HEK293 (cell line): ENCODE results near the gene ARHGAP15.

ENCODE experiments used
- CTCF ChIA-PET: fragments of 350-600 bp; formaldehyde crosslinking; extraction: SDS; loops from one replicate; lab custom pipeline; 2021; ENCODE audit warnings: antibody characterized with exemption; lab: Yijun Ruan, JAX
- POLR2A ChIA-PET: fragments of 300-600 bp; formaldehyde crosslinking; extraction: SDS; loops from one replicate; lab custom pipeline; 2020; ENCODE audit warnings: antibody characterized with exemption, inconsistent platforms; lab: Yijun Ruan, JAX
- H3K27ac ChIP-seq: fragments of 200-500 bp; sonication (Bioruptor generic); 2 replicates; pipeline ENCODE4 v1.5.1; 2014; ENCODE audit warnings: low read depth, low read length, control low read depth, inconsistent platforms; ENCODE audit errors: extremely low read depth
- H3K36me3 ChIP-seq, 2 experiments: fragments of 200-500 bp in 1 of 2; sonication (Bioruptor generic) in 1 of 2; 1 replicate in 1 of 2; 2 replicates in 1 of 2; pipeline ENCODE4 v1.5.1; 2014 to 2017; ENCODE audit warnings: inconsistent platforms in 2 of 2, low read length in 2 of 2; ENCODE audit not compliant: control insufficient read depth in 2 of 2, insufficient read depth in 1 of 2
- H3K4me1 ChIP-seq: fragments of 200-500 bp; sonication (Bioruptor generic); 2 replicates; pipeline ENCODE4 v1.5.1; 2014; ENCODE audit warnings: mild to moderate bottlenecking, low read length, inconsistent platforms; ENCODE audit not compliant: control insufficient read depth, insufficient read depth
- H3K4me3 ChIP-seq: 2 replicates; pipeline ENCODE4 v1.5.1; 2011; ENCODE audit warnings: low read depth, mild to moderate bottlenecking, control low read depth, low read length, moderate library complexity
- H3K9me3 ChIP-seq: fragments of 200-500 bp; sonication (Bioruptor generic); 2 replicates; pipeline ENCODE4 v1.5.1; 2014; ENCODE audit warnings: low read depth, low read length, inconsistent platforms; ENCODE audit not compliant: control insufficient read depth, insufficient read depth
- GFI1B ChIP-seq: fragments of 450-650 bp; formaldehyde crosslinking; IDR thresholded peaks from 2 replicates; pipeline ENCODE4 v1.5.1; 2016; ENCODE audit warnings: missing biosample characterization, missing genetic modification characterization
- GLIS2 ChIP-seq: fragments of 450-650 bp; formaldehyde crosslinking; IDR thresholded peaks from 2 replicates; pipeline ENCODE4 v1.5.1; 2016; ENCODE audit warnings: missing biosample characterization, missing genetic modification characterization
- HIC1 ChIP-seq: fragments of 450-650 bp; formaldehyde crosslinking; IDR thresholded peaks from 2 replicates; pipeline ENCODE4 v1.5.1; 2016; ENCODE audit warnings: missing biosample characterization, missing genetic modification characterization
- OVOL3 ChIP-seq: fragments of 450-650 bp; formaldehyde crosslinking; IDR thresholded peaks from 2 replicates; pipeline ENCODE4 v1.5.1; 2016; ENCODE audit warnings: missing biosample characterization, missing genetic modification characterization
- SP3 ChIP-seq: fragments of 450-650 bp; formaldehyde crosslinking; IDR thresholded peaks from 2 replicates; pipeline ENCODE4 v1.5.1; 2016; ENCODE audit warnings: missing biosample characterization, missing genetic modification characterization
- WT1 ChIP-seq: fragments of 450-650 bp; formaldehyde crosslinking; IDR thresholded peaks from 2 replicates; pipeline ENCODE4 v1.5.1; 2016; ENCODE audit warnings: missing biosample characterization, missing genetic modification characterization
- YY1 ChIP-seq: fragments of 450-650 bp; formaldehyde crosslinking; IDR thresholded peaks from 2 replicates; pipeline ENCODE4 v1.5.1; 2018; ENCODE audit warnings: missing biosample characterization, missing genetic modification characterization
- YY2 ChIP-seq: fragments of 450-650 bp; formaldehyde crosslinking; IDR thresholded peaks from 2 replicates; pipeline ENCODE4 v1.5.1; 2016; ENCODE audit warnings: missing biosample characterization, missing genetic modification characterization
- ZBTB49 ChIP-seq: fragments of 450-650 bp; formaldehyde crosslinking; IDR thresholded peaks from 2 replicates; pipeline ENCODE4 v1.5.1; 2016; ENCODE audit warnings: missing biosample characterization, missing genetic modification characterization, low read depth
- ZNF138 ChIP-seq: fragments of 450-650 bp; formaldehyde crosslinking; IDR thresholded peaks from 2 replicates; pipeline ENCODE4 v1.5.1; 2016; ENCODE audit warnings: missing biosample characterization, missing genetic modification characterization, borderline replicate concordance
- ZNF157 ChIP-seq: fragments of 450-650 bp; formaldehyde crosslinking; IDR thresholded peaks from 2 replicates; pipeline ENCODE4 v1.5.1; 2016; ENCODE audit warnings: missing biosample characterization, missing genetic modification characterization
- ZNF221 ChIP-seq: fragments of 450-650 bp; formaldehyde crosslinking; IDR thresholded peaks from 2 replicates; pipeline ENCODE4 v1.5.1; 2017; ENCODE audit warnings: missing biosample characterization, missing genetic modification characterization, borderline replicate concordance
- ZNF423 ChIP-seq: fragments of 450-650 bp; formaldehyde crosslinking; IDR thresholded peaks from 2 replicates; pipeline ENCODE4 v1.5.1; 2016; ENCODE audit warnings: missing biosample characterization, missing genetic modification characterization
- ZNF501 ChIP-seq: fragments of 450-650 bp; formaldehyde crosslinking; IDR thresholded peaks from 2 replicates; pipeline ENCODE4 v1.5.1; 2016; ENCODE audit warnings: missing biosample characterization, missing genetic modification characterization
- ZNF596 ChIP-seq: fragments of 450-650 bp; IDR thresholded peaks from 2 replicates; pipeline ENCODE4 v1.5.0; 2018; ENCODE audit warnings: missing biosample characterization, mild to moderate bottlenecking, missing genetic modification characterization, moderate library complexity
- ZNF610 ChIP-seq: fragments of 450-650 bp; formaldehyde crosslinking; IDR thresholded peaks from 2 replicates; pipeline ENCODE4 v1.5.1; 2016; ENCODE audit warnings: missing biosample characterization, missing genetic modification characterization, borderline replicate concordance
- ZNF830 ChIP-seq: fragments of 450-650 bp; IDR thresholded peaks from 2 replicates; pipeline ENCODE4 v1.5.0; 2018; ENCODE audit warnings: missing biosample characterization, missing genetic modification characterization, low read depth, mild to moderate bottlenecking, moderate library complexity
- ZSCAN23 ChIP-seq: fragments of 450-650 bp; formaldehyde crosslinking; IDR thresholded peaks from 2 replicates; pipeline ENCODE4 v1.5.1; 2016; ENCODE audit warnings: missing biosample characterization, missing genetic modification characterization
- ZSCAN5A ChIP-seq: fragments of 450-650 bp; formaldehyde crosslinking; IDR thresholded peaks from 2 replicates; pipeline ENCODE4 v1.5.1; 2016; ENCODE audit warnings: missing biosample characterization, missing genetic modification characterization
- TF ChIP-seq, protein P1 (sequence below): fragments of 450-650 bp; formaldehyde crosslinking; IDR thresholded peaks from 2 replicates; pipeline ENCODE4 v1.5.1; 2016; ENCODE audit warnings: missing biosample characterization, missing genetic modification characterization

ARHGAP15 gene

GRCh38 chr2:143144813-143145455 lies 15.7 kb downstream of the ARHGAP15 start:
- no peaks in the 10 kb centered on the region for H3K9me3 ChIP-seq
- no peaks in the 10 kb centered on the region for H3K36me3 ChIP-seq
- TF ChIP-seq ZNF157 (tag by site-specific recombination), result no peak
- no peak for TF ChIP-seq ZNF596 (tag by site-specific recombination)
- no peak for TF ChIP-seq ZSCAN5A (tag by site-specific recombination)
- no peak for TF ChIP-seq ZNF138 (tag by site-specific recombination)
- no peak for TF ChIP-seq GLIS2 (tag by site-specific recombination)
- TF ChIP-seq WT1 (tag by site-specific recombination), result no peak
- TF ChIP-seq ZNF830 (tag by site-specific recombination), result no peak
- no peak for TF ChIP-seq ZNF423 (tag by site-specific recombination)
- no peak for TF ChIP-seq ZNF610 (tag by site-specific recombination)
- TF ChIP-seq GFI1B (tag by site-specific recombination), result no peak
- TF ChIP-seq, protein P1, sequence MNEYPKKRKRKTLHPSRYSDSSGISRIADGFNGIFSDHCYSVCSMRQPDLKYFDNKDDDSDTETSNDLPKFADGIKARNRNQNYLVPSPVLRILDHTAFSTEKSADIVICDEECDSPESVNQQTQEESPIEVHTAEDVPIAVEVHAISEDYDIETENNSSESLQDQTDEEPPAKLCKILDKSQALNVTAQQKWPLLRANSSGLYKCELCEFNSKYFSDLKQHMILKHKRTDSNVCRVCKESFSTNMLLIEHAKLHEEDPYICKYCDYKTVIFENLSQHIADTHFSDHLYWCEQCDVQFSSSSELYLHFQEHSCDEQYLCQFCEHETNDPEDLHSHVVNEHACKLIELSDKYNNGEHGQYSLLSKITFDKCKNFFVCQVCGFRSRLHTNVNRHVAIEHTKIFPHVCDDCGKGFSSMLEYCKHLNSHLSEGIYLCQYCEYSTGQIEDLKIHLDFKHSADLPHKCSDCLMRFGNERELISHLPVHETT, result no peak
- TF ChIP-seq SP3 (tag by site-specific recombination), result no peak
- no peak for TF ChIP-seq ZNF501 (tag by site-specific recombination)
- no peak overlapping the region for H3K27ac ChIP-seq
- no peak overlapping the region for H3K4me3 ChIP-seq
- ChIA-PET POLR2A (no interaction called here), CTCF (interaction anchor here (0.6 to 1.2 kb wide), 4 partner anchors 78 to 1382 kb away, joined by 3 to 4 read pairs (median 4); no protein-coding TSS in a partner anchor)
- H3K4me1 ChIP-seq, result no peaks in the 10 kb centered on the region

DNA sequence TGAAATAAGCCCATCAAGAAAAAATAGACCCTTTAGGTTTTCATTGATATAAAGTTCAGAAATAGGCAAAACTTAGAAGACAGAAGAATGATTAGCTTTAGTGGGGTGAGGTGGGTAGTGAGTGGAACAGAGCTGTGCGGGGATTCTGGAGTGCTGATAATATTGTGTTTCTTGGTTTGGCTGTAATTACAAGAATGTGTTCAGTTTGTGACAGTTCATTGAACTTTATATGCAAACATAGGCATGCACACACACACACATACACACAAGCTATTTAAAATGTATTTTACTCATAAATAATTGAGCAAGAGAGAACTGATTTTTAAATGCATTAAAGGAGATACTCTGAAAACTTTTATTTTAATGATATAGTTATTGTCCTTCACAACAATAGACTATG lies 17.1 kb downstream of the ARHGAP15 start:
- H3K9me3 ChIP-seq, result no peaks in the 10 kb centered on the region
- no peaks in the 10 kb centered on the region for H3K36me3 ChIP-seq
- no peak overlapping the region for H3K4me3 ChIP-seq
- H3K4me1 ChIP-seq, result no peaks in the 10 kb centered on the region
- no peak for TF ChIP-seq YY2
- no peak for TF ChIP-seq HIC1 (tag by site-specific recombination)
- no peak for TF ChIP-seq ZNF221 (tag by site-specific recombination)
- no peak for TF ChIP-seq OVOL3 (tag by site-specific recombination)
- no peak for TF ChIP-seq ZSCAN23 (tag by site-specific recombination)
- no peak for TF ChIP-seq ZBTB49 (tag by site-specific recombination)
- TF ChIP-seq YY1 (tag by site-specific recombination), result no peak
- ChIA-PET CTCF (interaction anchor here (0.6 to 1.2 kb wide), 2 partner anchors 15 to 154 kb away, joined by 3 read pairs; no protein-coding TSS in a partner anchor), POLR2A (no interaction called here)
- no peak overlapping the region for H3K27ac ChIP-seq
